Adrenal gland (tissue), 5 donors: ENCODE data around the gene CRNKL1.

Source experiments
- CTCF ChIP-seq, 6 experiments: fragments of 450-650 bp in 4 of 6; fragments of 200-600 bp in 2 of 6; sonication (generic) in 1 of 6; IDR thresholded peaks; 1 replicate in 5 of 6; 2 replicates in 1 of 6; pipeline versions ENCODE4 v1.5.1 to v1.8.0; 2016 to 2021; ENCODE audit warnings: antibody characterized with exemption in 6 of 6, mild to moderate bottlenecking in 2 of 6, moderate library complexity in 1 of 6
- POLR2A ChIP-seq, 2 donors: fragments of 450-650 bp; IDR thresholded peaks; one replicate each; pipeline ENCODE4 v1.6.1; 2017; ENCODE audit warnings: antibody characterized with exemption in 2 of 2, mild to moderate bottlenecking in 2 of 2, moderate library complexity in 1 of 2
- donor health status: DM: no; HTN: no; CAD: no.

GRCh38 chr20:20017844-20018185 is 34.5 kb downstream of the CRNKL1 start:
- no peak for TF ChIP-seq CTCF (IDR thresholded peaks at IDR 0.05)
- no peak for TF ChIP-seq POLR2A (IDR thresholded peaks at IDR 0.05)
